GM19238 (cell line): ENCODE results near the gene INPP4B.
"Not testable (repeated sequence)": the region's sequence is repeated elsewhere in the genome, so short reads cannot be mapped to it uniquely, and the experiment has no call there.

Experiments
- DNase-seq: peaks from one replicate; pipeline ENCODE4 v3.0.0; 2011; ENCODE audit warnings: low spot score; ENCODE audit not compliant: insufficient read length

The INPP4B gene

GRCh38 chr4:142416711-142417275 is 429.3 kb downstream of the INPP4B start:
- DNase-seq = no peak

- no peak for DNase-seq
Observed at GRCh38 chr4:142416121-142416520, 430.0 kb downstream of the INPP4B start.

- DNase-seq = no peak
Observed at GRCh38 chr4:142414366-142414990, 431.6 kb downstream of the INPP4B start.

- no peak for DNase-seq
Observed at GRCh38 chr4:142413485-142413884, 432.6 kb downstream of the INPP4B start.

GRCh38 chr4:142411993-142412392 is 434.1 kb downstream of the INPP4B start:
- no peak for DNase-seq

- DNase-seq = no peak
Observed at GRCh38 chr4:142408003-142408441, 438.1 kb downstream of the INPP4B start.

- no peak for DNase-seq
Observed at GRCh38 chr4:142407596-142407995, 438.5 kb downstream of the INPP4B start.

GRCh38 chr4:142406917-142407501 is 439.1 kb downstream of the INPP4B start:
- DNase-seq = no peak

GRCh38 chr4:142406499-142406835 is 439.6 kb downstream of the INPP4B start:
- DNase-seq = no peak

- no peak for DNase-seq
Observed at GRCh38 chr4:142405695-142406498, 440.2 kb downstream of the INPP4B start.

GRCh38 chr4:142405021-142405694 is 440.9 kb downstream of the INPP4B start:
- DNase-seq = no peak

- no peak for DNase-seq
Observed at GRCh38 chr4:142404191-142404611, 441.9 kb downstream of the INPP4B start.

GRCh38 chr4:142402900-142403299 is 443.2 kb downstream of the INPP4B start:
- DNase-seq = no peak

GRCh38 chr4:142402156-142402555 is 443.9 kb downstream of the INPP4B start:
- no peak for DNase-seq

GRCh38 chr4:142397364-142397991 is 448.6 kb downstream of the INPP4B start:
- DNase-seq = not testable (repeated sequence)

GRCh38 chr4:142396279-142396678 is 449.8 kb downstream of the INPP4B start:
- no peak for DNase-seq

- no peak for DNase-seq
Observed at GRCh38 chr4:142393127-142393526, 453.0 kb downstream of the INPP4B start.

GRCh38 chr4:142386856-142387255 is 459.2 kb downstream of the INPP4B start:
- no peak for DNase-seq

- DNase-seq = no peak
Observed at GRCh38 chr4:142386449-142386848, 459.7 kb downstream of the INPP4B start.

GRCh38 chr4:142383800-142384470 is 462.2 kb downstream of the INPP4B start:
- DNase-seq = no peak

- DNase-seq = no peak
Observed at GRCh38 chr4:142383354-142383753, 462.7 kb downstream of the INPP4B start.
